Measurements from ENCODE around the gene ERCC6. TPM values are rescaled to one million over a fixed set of nuclear protein-coding genes. Genes with fewer than 3 reads are reported as not detected.

The ERCC6 gene
- total RNA-seq, 6 experiments from 2014 or later: 52.5 to 97.5 (median 59.3) TPM

- peaks cover 62% of the 10 kb centered on the region for H3K4me1 Mint-ChIP-seq (ENCODE audit: low read depth)
- DNase-seq: no peak
- H3K27me3 Mint-ChIP-seq (ENCODE audit: insufficient read depth): no peaks in the 10 kb centered on the region
- H3K27ac Mint-ChIP-seq: no peak overlapping the region
- peaks cover 8% of the 10 kb centered on the region; the same call in 1 of the 2 replicates for H3K36me3 Mint-ChIP-seq (ENCODE audit: low read depth)
- H3K4me3 Mint-ChIP-seq: no peak overlapping the region
- TF ChIP-seq CTCF (IDR thresholded peaks at IDR 0.05): no peak
- H3K9me3 Mint-ChIP-seq: peaks cover 4% of the 10 kb centered on the region; the same call in 1 of the 2 replicates
Observed at GRCh38 chr10:49577182-49577925, 38.4 kb upstream of the ERCC6 start.

GRCh38 chr10:49575489-49576072 is 36.7 kb upstream of the ERCC6 start:
- Mint-ChIP-seq H3K9me3 (peaks cover 4% of the 10 kb centered on the region), H3K36me3 (ENCODE audit: low read depth) (peaks cover 8% of the 10 kb centered on the region; the same call in 1 of the 2 replicates), H3K27ac (no peak overlapping the region), H3K27me3 (ENCODE audit: insufficient read depth) (no peaks in the 10 kb centered on the region), H3K4me1 (ENCODE audit: low read depth) (peaks cover 62% of the 10 kb centered on the region), H3K4me3 (no peak overlapping the region)
- TF ChIP-seq CTCF (IDR thresholded peaks at IDR 0.05): no peak
- DNase-seq: no peak

- H3K27ac Mint-ChIP-seq: no peak overlapping the region
- TF ChIP-seq CTCF (IDR thresholded peaks at IDR 0.05): no peak
- H3K9me3 Mint-ChIP-seq: peaks cover 19% of the 10 kb centered on the region
- H3K27me3 Mint-ChIP-seq (ENCODE audit: insufficient read depth): no peaks in the 10 kb centered on the region
- H3K4me1 Mint-ChIP-seq (ENCODE audit: low read depth): peaks cover 74% of the 10 kb centered on the region
- H3K4me3 Mint-ChIP-seq: no peak overlapping the region; the same call in 1 of the 2 replicates
- DNase-seq: no peak
- peaks cover 24% of the 10 kb centered on the region for H3K36me3 Mint-ChIP-seq (ENCODE audit: low read depth)
Observed at GRCh38 chr10:49572594-49573114, 33.7 kb upstream of the ERCC6 start.

- TF ChIP-seq CTCF (IDR thresholded peaks at IDR 0.05): no peak
- H3K27me3 Mint-ChIP-seq (ENCODE audit: insufficient read depth): no peaks in the 10 kb centered on the region
- H3K4me1 Mint-ChIP-seq (ENCODE audit: low read depth): peaks cover 75% of the 10 kb centered on the region
- H3K27ac Mint-ChIP-seq: 0 out of 2 replicates have a peak overlapping the region, but pooled peaks have one; percentile 15
- H3K9me3 Mint-ChIP-seq: peaks cover 25% of the 10 kb centered on the region
- DNase-seq: peak; percentile 45
- H3K36me3 Mint-ChIP-seq (ENCODE audit: low read depth): peaks cover 31% of the 10 kb centered on the region
- H3K4me3 Mint-ChIP-seq: no peak overlapping the region
Observed at GRCh38 chr10:49571388-49571787, 32.5 kb upstream of the ERCC6 start.

- peaks cover 96% of the 10 kb centered on the region for H3K4me1 Mint-ChIP-seq (ENCODE audit: low read depth)
- no peaks in the 10 kb centered on the region; the same call in 1 of the 2 replicates for H3K27me3 Mint-ChIP-seq (ENCODE audit: insufficient read depth)
- peak overlapping the region; percentile 70 for H3K4me3 Mint-ChIP-seq
- peaks cover 26% of the 10 kb centered on the region for H3K9me3 Mint-ChIP-seq
- no peak for TF ChIP-seq CTCF (IDR thresholded peaks at IDR 0.05)
- peak; percentile 59 for DNase-seq
- H3K27ac Mint-ChIP-seq: peak overlapping the region; percentile 86
- peaks cover 32% of the 10 kb centered on the region for H3K36me3 Mint-ChIP-seq (ENCODE audit: low read depth)
Observed at GRCh38 chr10:49569031-49569631, 30.2 kb upstream of the ERCC6 start.
